Gastroesophageal sphincter (tissue), 4 donors: Measurements from ENCODE around the gene ZSWIM6. TPM values are rescaled to one million over a fixed set of nuclear protein-coding genes. Genes with fewer than 3 reads are reported as not detected.
A peak's percentile ranks its signal among the peaks of the same experiment; 100 is the strongest.

Source experiments
- ATAC-seq: fragments of 150-250 bp; one replicate; pipeline ENCODE4 v1.9.1; 2016; ENCODE audit warnings: mild to moderate bottlenecking, moderate library complexity
- H3K27ac ChIP-seq, 4 donors: fragments of 200-600 bp; sonication (generic) in 3 of 4; 1 replicate in 3 of 4; 2 replicates in 1 of 4; pipeline ENCODE4 v1.5.1; 2016 to 2019
- H3K27me3 ChIP-seq: fragments of 200-600 bp; sonication (generic); one replicate; pipeline ENCODE4 v1.5.1; 2019
- H3K36me3 ChIP-seq, 2 donors: fragments of 200-600 bp; sonication (generic); one replicate each; pipeline ENCODE4 v1.5.1; 2019; ENCODE audit warnings: control low read depth in 1 of 2
- H3K4me1 ChIP-seq, 3 donors: fragments of 200-600 bp; sonication (generic); 1 replicate in 2 of 3; 2 replicates in 1 of 3; pipeline ENCODE4 v1.5.1; 2016 to 2019; ENCODE audit warnings: control low read depth in 2 of 3
- H3K4me3 ChIP-seq, 2 donors: fragments of 200-600 bp; sonication (generic); one replicate each; pipeline ENCODE4 v1.5.1; 2019; ENCODE audit warnings: mild to moderate bottlenecking in 1 of 2, moderate library complexity in 1 of 2
- H3K9me3 ChIP-seq, 3 donors: fragments of 200-600 bp; sonication (generic); one replicate each; pipeline ENCODE4 v1.5.1; 2017 to 2019; ENCODE audit warnings: control low read depth in 2 of 3
- CTCF ChIP-seq, 4 experiments: fragments of 200-600 bp in 2 of 4; fragments of 450-650 bp in 2 of 4; sonication (generic) in 1 of 4; IDR thresholded peaks; one replicate each; pipeline ENCODE4 v1.5.1; 2017 to 2019; ENCODE audit warnings: antibody characterized with exemption in 4 of 4, mild to moderate bottlenecking in 2 of 4, moderate library complexity in 2 of 4
- EP300 ChIP-seq: sonication (generic); formaldehyde crosslinking; IDR thresholded peaks from one replicate; pipeline ENCODE4 v1.6.1; 2017; ENCODE audit warnings: antibody characterized with exemption, mild to moderate bottlenecking
- POLR2A ChIP-seq, 2 donors: fragments of 450-650 bp; IDR thresholded peaks; one replicate each; pipeline ENCODE4 v1.6.1; 2017; ENCODE audit warnings: antibody characterized with exemption in 2 of 2, mild to moderate bottlenecking in 2 of 2, moderate library complexity in 1 of 2
- POLR2AphosphoS5 ChIP-seq: sonication (generic); formaldehyde crosslinking; IDR thresholded peaks from one replicate; pipeline ENCODE4 v1.6.1; 2017; ENCODE audit warnings: antibody characterized with exemption
- WGBS, 2 donors: methylation state at CpG; one replicate each; pipeline ENCODE4 v1.1.5; 2018; ENCODE audit warnings: low coverage in 1 of 2; 5-methylcytosine and 5-hydroxymethylcytosine counted together
- total RNA-seq, 4 donors: library from RNA; depleted of rRNA; stranded (reverse); fragments of >200 nt; gene quantifications; one replicate each; pipeline ENCODE4 v1.1.0, GENCODE V29; 2016

Gene ZSWIM6
- total RNA-seq, 4 donors from 2014 or later, result 8.9 to 20.9 (median 12.3) TPM

- Histone ChIP-seq H3K27me3 (no peaks in the 10 kb centered on the region), H3K36me3 (no peaks in the 10 kb centered on the region), H3K9me3 (no peaks in the 10 kb centered on the region), H3K4me3 (no peak overlapping the region), H3K27ac (no peak overlapping the region), H3K4me1 (peaks cover 3 to 27% (median 5%) of the 10 kb centered on the region in 3 donors)
- TF ChIP-seq POLR2AphosphoS5 (no peak), CTCF (IDR thresholded peaks at IDR 0.05) (no peak), EP300 (no peak), POLR2A (IDR thresholded peaks at IDR 0.05) (no peak)
- 71 to 82% methylated on average over 1 to 2 of the region's 2 CpGs for WGBS, 2 donors
- ATAC-seq, result no peak
These were observed 42.8 kb upstream of the ZSWIM6 start for GRCh38 chr5:61289241-61289640.

GRCh38 chr5:61289669-61290306 lies 42.3 kb upstream of the ZSWIM6 start:
- Histone ChIP-seq H3K4me1 (peaks cover 3 to 27% (median 5%) of the 10 kb centered on the region in 3 donors), H3K36me3 (no peaks in the 10 kb centered on the region), H3K27ac (peak overlapping the region in 2 of 4 donors; percentile 74 to 78), H3K9me3 (no peaks in the 10 kb centered on the region), H3K4me3 (no peak overlapping the region), H3K27me3 (no peaks in the 10 kb centered on the region)
- TF ChIP-seq EP300 (no peak), CTCF (IDR thresholded peaks at IDR 0.05) (no peak), POLR2AphosphoS5 (no peak), POLR2A (IDR thresholded peaks at IDR 0.05) (no peak)
- WGBS, 2 donors, result 93 to 95% methylated on average over 4 to 7 of the region's 7 CpGs
- ATAC-seq, result no peak

GRCh38 chr5:61290791-61291210 lies 41.3 kb upstream of the ZSWIM6 start:
- Histone ChIP-seq H3K36me3 (no peaks in the 10 kb centered on the region), H3K27me3 (no peaks in the 10 kb centered on the region), H3K27ac (peak overlapping the region; percentile 70 to 80 (median 76)), H3K4me1 (peaks cover 3 to 27% (median 5%) of the 10 kb centered on the region in 3 donors), H3K9me3 (no peaks in the 10 kb centered on the region), H3K4me3 (no peak overlapping the region)
- 10 to 14% methylated on average over 4 of the region's 4 CpGs for WGBS, 2 donors
- TF ChIP-seq CTCF (IDR thresholded peaks at IDR 0.05) (no peak), POLR2A (IDR thresholded peaks at IDR 0.05) (no peak), POLR2AphosphoS5 (peak; percentile 98)
- ATAC-seq, result peak; percentile 84

- 81 to 85% methylated on average over 6 to 7 of the region's 7 CpGs for WGBS, 2 donors
- Histone ChIP-seq H3K4me1 (peaks cover 3 to 27% (median 5%) of the 10 kb centered on the region in 3 donors), H3K27ac (peak overlapping the region in 2 of 4 donors; percentile 70 to 74), H3K9me3 (no peaks in the 10 kb centered on the region), H3K27me3 (no peaks in the 10 kb centered on the region), H3K36me3 (no peaks in the 10 kb centered on the region), H3K4me3 (no peak overlapping the region)
- ATAC-seq, result no peak
- TF ChIP-seq EP300 (no peak), POLR2AphosphoS5 (no peak), POLR2A (IDR thresholded peaks at IDR 0.05) (no peak), CTCF (IDR thresholded peaks at IDR 0.05) (no peak)
These were observed 39.9 kb upstream of the ZSWIM6 start for GRCh38 chr5:61292062-61292657.

- WGBS, 2 donors, result 20 to 100% methylated on average over 1 to 2 of the region's 4 CpGs
- no peak for ATAC-seq
- H3K4me3 ChIP-seq, result no peak overlapping the region
- H3K27me3 ChIP-seq, result no peaks in the 10 kb centered on the region
- no peaks in the 10 kb centered on the region for H3K9me3 ChIP-seq
- no peak for TF ChIP-seq POLR2A (IDR thresholded peaks at IDR 0.05)
- H3K4me1 ChIP-seq, result peaks cover 3 to 27% (median 5%) of the 10 kb centered on the region in 3 donors
- no peaks in the 10 kb centered on the region for H3K36me3 ChIP-seq
- peak overlapping the region; percentile 14 to 61 (median 47) for H3K27ac ChIP-seq
These were observed 39.0 kb upstream of the ZSWIM6 start for GRCh38 chr5:61293071-61293470.
